ENCODE measurements around the gene ADGRL2. TPM values are rescaled to one million over a fixed set of nuclear protein-coding genes. Genes with fewer than 3 reads are reported as not detected.

Gene ADGRL2
- total RNA-seq, 1 experiment from 2014 or later = 0.51 TPM

DNA sequence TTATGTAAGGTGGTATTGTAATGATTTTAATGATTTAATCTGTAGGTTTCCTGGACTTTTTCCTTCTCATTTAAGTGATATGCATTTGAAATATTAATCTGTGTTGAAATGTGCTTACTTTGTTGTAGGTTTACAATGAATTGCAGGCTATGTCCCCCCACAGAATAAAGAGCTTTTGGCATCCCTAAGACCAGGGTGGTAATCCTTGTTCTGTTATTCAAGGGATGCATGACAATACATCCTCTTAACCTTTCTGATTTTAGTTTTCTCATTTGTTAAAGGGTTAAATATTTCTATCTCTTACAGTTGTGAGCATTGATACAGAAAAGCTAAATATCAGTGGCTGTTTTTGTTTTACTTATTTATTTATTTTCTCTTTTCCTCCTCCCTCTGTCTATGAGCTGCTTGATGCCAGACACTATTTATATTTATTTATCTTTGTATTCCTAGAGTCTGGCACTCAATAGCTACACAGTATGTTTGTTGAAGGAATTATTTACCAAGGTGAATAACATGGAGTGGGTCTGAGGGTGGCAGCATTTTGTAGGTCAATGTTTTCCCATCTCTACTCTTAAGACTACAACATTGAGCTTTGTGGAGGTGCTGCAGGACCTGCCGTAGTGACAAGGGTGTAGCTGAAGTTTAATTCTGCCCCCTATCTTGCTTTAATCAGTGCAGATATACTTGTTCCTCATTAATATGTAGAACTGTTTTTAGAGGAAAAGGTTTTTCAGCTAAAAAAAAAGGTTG lies 19.9 kb upstream of the ADGRL2 start:
- Histone ChIP-seq H3F3A (ENCODE audit: low read length, unreplicated experiment) (no peaks in the 10 kb centered on the region), H3K79me2 (ENCODE audit: low read length) (no peaks in the 10 kb centered on the region), H3K4me3 (ENCODE audit: low read length) (no peak overlapping the region), H3K4me2 (ENCODE audit: low read length) (no peak overlapping the region), H3K27ac (ENCODE audit: low read length) (no peak overlapping the region), H3K9ac (ENCODE audit: low read length) (no peak overlapping the region), H4K20me1 (ENCODE audit: low read length) (no peaks in the 10 kb centered on the region), H3K9me3 (ENCODE audit: low read length) (no peaks in the 10 kb centered on the region), H3K27me3 (ENCODE audit: low read length) (peaks cover 44% of the 10 kb centered on the region), H3K36me3 (ENCODE audit: low read depth, low read length) (no peaks in the 10 kb centered on the region), H2AFZ (ENCODE audit: low read length) (no peak overlapping the region), H3K9me2 (replicated peaks; ENCODE audit: low read length) (no peaks in the 10 kb centered on the region), H3K4me1 (ENCODE audit: insufficient read depth, low read length) (no peaks in the 10 kb centered on the region)
- POLR2A ChIA-PET (ENCODE audit: unreplicated experiment) = interaction anchor here (0.6 kb wide), 1 partner anchor 312 kb away, joined by 3 read pairs; no protein-coding TSS in a partner anchor
- intact Hi-C loops (cut with micrococcal nuclease) = no loop called here
- CTCF ChIA-PET = interaction anchor here (0.5 kb wide), 1 partner anchor 912 kb away, joined by 3 read pairs; no protein-coding TSS in a partner anchor
- DNase-seq = no peak
- ATAC-seq = no peak
- BruUV-seq (replicated peaks) = no TSS peak
- TF ChIP-seq EZH2 (IDR thresholded peaks at IDR 0.05; ENCODE audit: low read length, unreplicated experiment) = no peak
- TF ChIP-seq EZH2phosphoT487 (IDR thresholded peaks at IDR 0.05; ENCODE audit: borderline replicate concordance, low read length) = no peak
- TF ChIP-seq, protein P1, sequence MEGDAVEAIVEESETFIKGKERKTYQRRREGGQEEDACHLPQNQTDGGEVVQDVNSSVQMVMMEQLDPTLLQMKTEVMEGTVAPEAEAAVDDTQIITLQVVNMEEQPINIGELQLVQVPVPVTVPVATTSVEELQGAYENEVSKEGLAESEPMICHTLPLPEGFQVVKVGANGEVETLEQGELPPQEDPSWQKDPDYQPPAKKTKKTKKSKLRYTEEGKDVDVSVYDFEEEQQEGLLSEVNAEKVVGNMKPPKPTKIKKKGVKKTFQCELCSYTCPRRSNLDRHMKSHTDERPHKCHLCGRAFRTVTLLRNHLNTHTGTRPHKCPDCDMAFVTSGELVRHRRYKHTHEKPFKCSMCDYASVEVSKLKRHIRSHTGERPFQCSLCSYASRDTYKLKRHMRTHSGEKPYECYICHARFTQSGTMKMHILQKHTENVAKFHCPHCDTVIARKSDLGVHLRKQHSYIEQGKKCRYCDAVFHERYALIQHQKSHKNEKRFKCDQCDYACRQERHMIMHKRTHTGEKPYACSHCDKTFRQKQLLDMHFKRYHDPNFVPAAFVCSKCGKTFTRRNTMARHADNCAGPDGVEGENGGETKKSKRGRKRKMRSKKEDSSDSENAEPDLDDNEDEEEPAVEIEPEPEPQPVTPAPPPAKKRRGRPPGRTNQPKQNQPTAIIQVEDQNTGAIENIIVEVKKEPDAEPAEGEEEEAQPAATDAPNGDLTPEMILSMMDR (conservative IDR thresholded peaks at IDR 0.05; ENCODE audit: low read depth, low read length) = no peak

DNA sequence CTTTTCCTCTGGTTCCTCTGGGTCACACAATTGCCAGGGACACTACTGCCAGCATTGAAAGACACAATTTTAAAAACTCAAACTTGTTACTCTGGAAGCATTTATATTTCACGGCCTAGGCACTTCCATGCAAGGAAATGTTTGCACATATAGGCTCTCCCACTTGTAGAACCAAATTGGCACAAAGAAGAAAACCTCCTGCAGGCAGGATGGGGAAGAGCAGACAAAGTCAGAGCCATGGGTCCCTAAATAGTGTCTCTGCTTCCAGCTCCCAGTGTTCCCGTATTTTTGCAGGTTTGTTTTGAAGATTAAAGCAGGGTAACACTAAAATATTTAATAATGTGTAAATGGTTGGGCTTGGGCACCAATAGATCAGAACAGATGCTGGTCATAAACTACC lies 19.0 kb upstream of the ADGRL2 start:
- Histone ChIP-seq H3K27ac (ENCODE audit: low read length) (no peak overlapping the region), H3K9me3 (ENCODE audit: low read length) (no peaks in the 10 kb centered on the region), H3F3A (ENCODE audit: low read length, unreplicated experiment) (no peaks in the 10 kb centered on the region), H3K9ac (ENCODE audit: low read length) (no peak overlapping the region), H2AFZ (ENCODE audit: low read length) (no peak overlapping the region), H3K4me2 (ENCODE audit: low read length) (no peak overlapping the region), H3K4me3 (ENCODE audit: low read length) (no peak overlapping the region), H3K36me3 (ENCODE audit: low read depth, low read length) (no peaks in the 10 kb centered on the region), H4K20me1 (ENCODE audit: low read length) (no peaks in the 10 kb centered on the region), H3K79me2 (ENCODE audit: low read length) (no peaks in the 10 kb centered on the region), H3K4me1 (ENCODE audit: insufficient read depth, low read length) (no peaks in the 10 kb centered on the region), H3K27me3 (ENCODE audit: low read length) (peaks cover 44% of the 10 kb centered on the region), H3K9me2 (replicated peaks; ENCODE audit: low read length) (no peaks in the 10 kb centered on the region)
- intact Hi-C loops (cut with micrococcal nuclease) = no loop called here
- ATAC-seq = no peak
- TF ChIP-seq EZH2 (IDR thresholded peaks at IDR 0.05; ENCODE audit: low read length, unreplicated experiment) = no peak
- TF ChIP-seq, protein P1 (conservative IDR thresholded peaks at IDR 0.05; ENCODE audit: low read depth, low read length) = no peak; the same call in 1 of the 2 replicates
- TF ChIP-seq EZH2phosphoT487 (IDR thresholded peaks at IDR 0.05; ENCODE audit: borderline replicate concordance, low read length) = no peak
- ChIA-PET POLR2A (ENCODE audit: unreplicated experiment) (interaction anchor here (0.6 kb wide), 1 partner anchor 312 kb away, joined by 3 read pairs; no protein-coding TSS in a partner anchor), CTCF (interaction anchor here (0.5 kb wide), 1 partner anchor 913 kb away, joined by 3 read pairs; no protein-coding TSS in a partner anchor)
- no TSS peak for BruUV-seq (replicated peaks)
- DNase-seq = no peak

DNA sequence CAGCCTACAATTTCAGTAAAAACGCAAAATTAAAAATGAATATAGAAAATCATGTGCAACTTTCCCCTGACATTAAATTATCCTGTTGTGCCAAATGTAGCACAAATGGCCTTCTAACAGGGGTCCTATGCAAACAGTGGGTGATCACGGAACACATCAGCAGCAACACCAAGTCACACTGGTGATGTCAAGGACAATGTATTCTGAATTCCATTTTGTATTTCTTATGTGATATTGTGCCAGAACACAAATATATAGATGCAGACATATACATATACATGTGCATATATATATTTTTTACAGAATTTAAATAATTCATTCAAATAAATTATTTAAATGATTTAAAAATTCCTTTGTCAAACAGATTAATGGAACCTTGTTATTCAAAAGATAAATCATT lies 8.6 kb upstream of the ADGRL2 start:
- no peak overlapping the region for H3K4me2 ChIP-seq (ENCODE audit: low read length)
- H3K9ac ChIP-seq (ENCODE audit: low read length) = no peak overlapping the region
- no peaks in the 10 kb centered on the region for H3K9me2 ChIP-seq (replicated peaks; ENCODE audit: low read length)
- no peak overlapping the region for H3K27ac ChIP-seq (ENCODE audit: low read length)
- H3K4me3 ChIP-seq (ENCODE audit: low read length) = no peak overlapping the region
- no peaks in the 10 kb centered on the region for H3K36me3 ChIP-seq (ENCODE audit: low read depth, low read length)
- no peaks in the 10 kb centered on the region for H3K79me2 ChIP-seq (ENCODE audit: low read length)
- ATAC-seq = no peak
- peaks cover 53% of the 10 kb centered on the region for H3K27me3 ChIP-seq (ENCODE audit: low read length)
- no peaks in the 10 kb centered on the region for H3K4me1 ChIP-seq (ENCODE audit: insufficient read depth, low read length)
- ChIA-PET CTCF (no interaction called here), POLR2A (ENCODE audit: unreplicated experiment) (no interaction called here)
- no peak for DNase-seq
- no peaks in the 10 kb centered on the region for H4K20me1 ChIP-seq (ENCODE audit: low read length)
- TF ChIP-seq EZH2phosphoT487 (IDR thresholded peaks at IDR 0.05; ENCODE audit: borderline replicate concordance, low read length) = no peak
- TF ChIP-seq, protein P1 (conservative IDR thresholded peaks at IDR 0.05; ENCODE audit: low read depth, low read length) = no peak
- TF ChIP-seq EZH2 (IDR thresholded peaks at IDR 0.05; ENCODE audit: low read length, unreplicated experiment) = no peak
- H3K9me3 ChIP-seq (ENCODE audit: low read length) = no peaks in the 10 kb centered on the region
- intact Hi-C loops (cut with micrococcal nuclease) = no loop called here
- H3F3A ChIP-seq (ENCODE audit: low read length, unreplicated experiment) = no peaks in the 10 kb centered on the region
- H2AFZ ChIP-seq (ENCODE audit: low read length) = no peak overlapping the region
- no TSS peak for BruUV-seq (replicated peaks)

Measured in PC-3 (cell line).